ENCODE results near the gene PCED1B. TPM values are rescaled to one million over a fixed set of nuclear protein-coding genes. Genes with fewer than 3 reads are reported as not detected.

The PCED1B gene
- total RNA-seq, 6 experiments from 2014 or later = 3.3 to 5.4 (median 4.9) TPM

DNA sequence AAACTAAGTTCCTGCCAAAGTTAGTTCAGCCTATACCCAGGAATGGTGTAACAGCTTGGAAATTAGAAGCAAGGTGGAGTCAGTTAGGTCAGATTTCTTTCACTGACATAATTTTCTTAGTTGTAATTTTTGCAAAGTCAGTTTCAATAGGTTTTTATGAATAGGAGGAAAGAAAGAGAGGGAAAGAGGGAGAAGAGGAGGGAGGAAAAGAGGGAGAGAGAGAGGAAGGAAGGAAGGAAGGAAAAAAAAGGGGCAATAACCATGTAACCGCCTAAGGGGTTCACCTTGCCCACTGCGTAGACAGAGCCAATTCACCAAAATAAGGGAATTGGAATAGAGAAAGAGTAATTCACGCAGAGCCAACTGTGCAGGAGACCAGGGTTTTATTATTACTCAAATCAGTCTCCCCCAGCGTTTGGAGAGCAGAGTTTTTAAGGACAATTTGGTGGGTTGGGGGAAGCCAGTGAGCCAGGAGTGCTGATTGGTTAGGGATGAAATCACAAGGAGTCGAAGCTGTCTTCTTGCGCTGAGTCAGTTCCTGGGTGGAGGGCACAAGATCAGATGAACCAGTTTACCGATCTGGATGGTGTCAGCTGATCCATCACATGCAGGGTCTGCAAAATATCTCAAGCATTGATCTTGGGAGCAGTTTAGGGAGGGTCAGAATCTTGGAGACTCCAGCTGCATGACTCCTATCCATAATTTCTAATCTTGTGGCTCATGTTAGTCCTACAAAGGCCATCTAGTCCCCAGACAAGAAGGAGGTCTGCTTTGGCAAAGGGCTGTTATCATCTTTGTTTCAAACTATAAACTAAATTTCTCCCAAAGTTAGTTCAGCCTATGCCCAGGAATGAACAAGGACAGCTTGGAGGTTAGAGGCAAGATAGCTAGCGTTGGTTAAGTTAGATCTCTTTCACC lies 126.4 kb downstream of the PCED1B start:
- H3K27ac Mint-ChIP-seq = no peak overlapping the region
- no peaks in the 10 kb centered on the region for H3K36me3 Mint-ChIP-seq (ENCODE audit: low read depth)
- no peak overlapping the region for H3K4me3 Mint-ChIP-seq
- H3K4me1 Mint-ChIP-seq (ENCODE audit: low read depth) = peaks cover 24% of the 10 kb centered on the region
- H3K27me3 Mint-ChIP-seq (ENCODE audit: insufficient read depth) = peaks cover 1% of the 10 kb centered on the region
- H3K9me3 Mint-ChIP-seq = no peaks in the 10 kb centered on the region
- TF ChIP-seq CTCF (IDR thresholded peaks at IDR 0.05) = no peak
- no peak for DNase-seq

DNA sequence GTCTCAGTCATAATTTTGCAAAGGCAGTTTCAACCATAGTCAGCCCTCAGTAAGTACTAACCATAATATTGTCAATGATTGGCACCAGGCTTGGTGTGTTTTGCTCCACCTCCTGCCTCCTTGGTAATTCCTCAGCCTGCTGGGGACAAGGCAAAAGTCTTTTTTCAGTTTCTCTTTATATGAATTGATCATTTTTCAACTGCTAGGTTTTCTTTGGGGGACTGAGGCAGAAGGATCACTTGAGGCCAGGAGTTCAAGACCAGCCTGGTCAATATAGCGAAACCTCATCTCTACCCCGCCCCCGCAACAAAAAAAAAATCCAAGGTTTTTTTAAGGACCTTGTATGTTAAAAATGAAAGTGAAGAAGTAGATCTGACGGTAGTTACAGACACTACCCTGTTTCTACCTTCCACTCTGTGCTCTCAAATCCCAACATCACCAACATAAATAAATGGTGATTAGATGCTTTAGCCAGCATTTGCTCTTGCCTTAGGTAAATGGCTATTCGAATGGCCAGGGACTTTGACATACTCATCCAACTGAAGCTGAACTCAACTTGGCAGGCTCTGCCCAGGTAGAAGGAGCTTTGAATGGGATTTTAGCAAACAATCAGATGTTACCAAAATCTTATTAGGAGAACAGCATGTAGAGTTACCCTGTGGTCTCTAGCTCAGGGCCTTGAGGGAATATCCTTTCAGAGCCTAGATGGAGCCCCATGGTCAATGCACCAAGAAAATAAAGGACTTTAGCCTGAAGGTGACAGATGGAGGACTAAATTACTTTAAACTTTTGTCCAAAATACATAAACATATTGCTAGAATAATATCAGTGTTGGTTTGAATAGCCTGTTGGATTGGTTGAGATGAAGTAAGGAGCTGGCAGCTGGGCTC lies 127.3 kb downstream of the PCED1B start:
- Mint-ChIP-seq H3K9me3 (no peaks in the 10 kb centered on the region), H3K36me3 (ENCODE audit: low read depth) (no peaks in the 10 kb centered on the region)

GRCh38 chr12:47207340-47207717 lies 127.9 kb downstream of the PCED1B start:
- no peaks in the 10 kb centered on the region for H3K9me3 Mint-ChIP-seq
- peaks cover 1% of the 10 kb centered on the region for H3K27me3 Mint-ChIP-seq (ENCODE audit: insufficient read depth)
- H3K4me3 Mint-ChIP-seq = no peak overlapping the region
- no peaks in the 10 kb centered on the region for H3K36me3 Mint-ChIP-seq (ENCODE audit: low read depth)
- peaks cover 28% of the 10 kb centered on the region for H3K4me1 Mint-ChIP-seq (ENCODE audit: low read depth)
- H3K27ac Mint-ChIP-seq = no peak overlapping the region
- TF ChIP-seq CTCF (IDR thresholded peaks at IDR 0.05) = no peak
- no peak for DNase-seq

More for the DNA sequence above, 127.3 kb downstream of the PCED1B start:
- Mint-ChIP-seq H3K27ac (no peak overlapping the region), H3K4me3 (no peak overlapping the region), H3K4me1 (ENCODE audit: low read depth) (peaks cover 24% of the 10 kb centered on the region), H3K27me3 (ENCODE audit: insufficient read depth) (peaks cover 1% of the 10 kb centered on the region)
- DNase-seq = no peak
- TF ChIP-seq CTCF (IDR thresholded peaks at IDR 0.05) = no peak

GRCh38 chr12:47207829-47208248 lies 128.4 kb downstream of the PCED1B start:
- H3K27ac Mint-ChIP-seq = no peak overlapping the region
- H3K9me3 Mint-ChIP-seq = no peaks in the 10 kb centered on the region
- peaks cover 1% of the 10 kb centered on the region for H3K27me3 Mint-ChIP-seq (ENCODE audit: insufficient read depth)
- no peaks in the 10 kb centered on the region for H3K36me3 Mint-ChIP-seq (ENCODE audit: low read depth)
- no peak for DNase-seq
- no peak overlapping the region for H3K4me3 Mint-ChIP-seq
- peaks cover 34% of the 10 kb centered on the region for H3K4me1 Mint-ChIP-seq (ENCODE audit: low read depth)
- no peak for TF ChIP-seq CTCF (IDR thresholded peaks at IDR 0.05)

GRCh38 chr12:47209014-47209413 lies 129.6 kb downstream of the PCED1B start:
- no peak overlapping the region for H3K4me3 Mint-ChIP-seq
- DNase-seq = no peak
- no peak overlapping the region for H3K27ac Mint-ChIP-seq
- no peaks in the 10 kb centered on the region for H3K9me3 Mint-ChIP-seq
- peaks cover 41% of the 10 kb centered on the region for H3K4me1 Mint-ChIP-seq (ENCODE audit: low read depth)
- H3K27me3 Mint-ChIP-seq (ENCODE audit: insufficient read depth) = peaks cover 1% of the 10 kb centered on the region
- no peaks in the 10 kb centered on the region for H3K36me3 Mint-ChIP-seq (ENCODE audit: low read depth)
- TF ChIP-seq CTCF (IDR thresholded peaks at IDR 0.05) = no peak

Data from HFFc6 (cell line).